ENCODE results near the gene DPYD. TPM values are rescaled to one million over a fixed set of nuclear protein-coding genes. Genes with fewer than 3 reads are reported as not detected.

DPYD gene
- total and polyA plus RNA-seq, 4 donors: 3.7 to 25.5 (median 10.6) TPM

DNA sequence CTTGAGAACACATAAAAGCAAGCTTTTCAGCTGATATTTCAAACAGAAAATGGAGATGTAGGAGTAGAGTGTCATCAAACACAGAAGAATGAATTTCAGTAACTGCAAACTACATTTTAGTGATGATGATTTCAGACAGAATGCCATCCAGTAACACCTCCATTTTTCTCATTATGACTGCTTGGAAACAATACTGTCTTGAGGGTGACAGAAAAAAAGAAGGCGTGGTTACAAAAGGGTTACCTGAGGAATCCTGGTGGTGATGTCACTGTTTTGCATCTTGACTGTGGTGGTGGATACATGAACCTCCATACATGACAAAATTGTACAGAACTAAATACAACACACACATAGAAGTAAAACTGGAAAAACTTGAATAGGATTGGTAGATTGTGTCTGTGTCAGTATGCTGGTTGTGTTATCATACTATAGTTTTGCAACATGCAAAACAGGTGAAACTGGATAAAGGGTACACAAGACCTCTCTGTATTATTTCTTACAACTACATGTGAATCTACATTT is 823.4 kb downstream of the DPYD start:
- Histone ChIP-seq H3K4me3 (ENCODE audit: low read depth, low read length) (no peak overlapping the region), H3K27me3 (ENCODE audit: control insufficient read depth, insufficient read depth, low read length) (no peaks in the 10 kb centered on the region), H3K27ac (ENCODE audit: low read depth, low read length) (no peak overlapping the region), H3K9me3 (ENCODE audit: control insufficient read depth, insufficient read depth, low read length) (no peaks in the 10 kb centered on the region), H3K4me1 (ENCODE audit: control insufficient read depth, insufficient read depth, low read length) (no peaks in the 10 kb centered on the region), H3K36me3 (ENCODE audit: control insufficient read depth, insufficient read depth, low read length) (no peaks in the 10 kb centered on the region)
- no CpG with 5 or more reads among the region's 1 CpG for WGBS (ENCODE audit: insufficient coverage)
- no peak for DNase-seq (ENCODE audit: low read depth in 4 of 6, low spot score in 6 of 6)

DNA sequence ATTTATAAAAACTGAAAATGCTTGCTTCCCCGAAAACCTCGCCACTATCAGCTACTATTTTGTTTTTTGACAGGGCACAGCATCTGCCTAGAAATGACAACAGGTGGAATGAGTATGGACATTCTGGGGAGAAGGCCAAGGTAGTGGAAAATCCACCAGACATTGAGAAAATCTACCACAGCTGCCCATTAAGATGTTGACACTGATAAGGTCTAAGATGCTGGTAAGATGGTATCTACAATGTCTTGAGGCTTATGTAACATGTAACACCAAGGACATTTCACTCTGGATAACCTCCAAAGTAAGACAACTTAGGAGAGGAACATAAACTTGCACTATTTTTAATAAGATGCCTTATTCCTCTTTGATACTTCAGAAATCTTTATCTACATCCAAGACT is 825.1 kb downstream of the DPYD start:
- Histone ChIP-seq H3K27me3 (ENCODE audit: control insufficient read depth, insufficient read depth, low read length) (no peaks in the 10 kb centered on the region), H3K9me3 (ENCODE audit: control insufficient read depth, insufficient read depth, low read length) (no peaks in the 10 kb centered on the region), H3K36me3 (ENCODE audit: control insufficient read depth, insufficient read depth, low read length) (no peaks in the 10 kb centered on the region), H3K27ac (ENCODE audit: low read depth, low read length) (no peak overlapping the region), H3K4me3 (ENCODE audit: low read depth, low read length) (no peak overlapping the region), H3K4me1 (ENCODE audit: control insufficient read depth, insufficient read depth, low read length) (no peaks in the 10 kb centered on the region)
- WGBS (ENCODE audit: insufficient coverage): no CpG with 5 or more reads among the region's 2 CpGs
- DNase-seq (ENCODE audit: low read depth in 4 of 6, low spot score in 6 of 6): no peak

DNA sequence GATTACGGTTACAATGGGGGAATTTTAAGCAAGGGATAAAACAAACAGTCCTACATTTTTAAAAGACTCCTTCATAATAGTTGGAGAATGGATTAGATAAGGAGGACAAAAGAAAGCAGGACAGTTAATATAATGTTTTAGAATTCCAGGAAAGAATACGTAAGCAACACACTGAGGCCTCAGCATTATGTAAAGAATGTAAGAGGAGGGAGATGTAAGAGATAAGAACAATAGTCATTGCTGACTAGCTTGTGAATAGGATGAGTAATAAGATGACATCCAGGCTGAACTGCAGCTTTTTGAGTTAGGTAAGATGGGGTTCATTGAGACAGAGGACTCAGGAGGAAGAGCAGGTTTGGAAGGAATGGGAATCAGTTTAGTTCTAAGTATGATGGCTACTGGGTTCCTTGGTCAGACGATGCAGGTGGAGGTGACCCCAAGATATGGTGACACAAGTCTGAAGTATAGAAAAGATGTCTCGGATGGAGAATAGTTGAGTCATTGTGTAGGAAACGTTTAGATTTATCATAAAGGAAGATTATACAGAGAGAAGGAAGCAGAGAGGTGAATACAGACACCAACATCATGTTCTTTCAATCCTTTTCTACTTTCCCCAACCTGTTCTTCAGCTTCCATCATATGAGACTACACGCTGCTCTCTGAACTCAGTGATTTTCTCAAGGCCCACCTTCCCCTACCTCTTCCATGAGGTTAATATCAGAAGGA is 826.4 kb downstream of the DPYD start:
- WGBS (ENCODE audit: insufficient coverage): 100% methylated on average over 2 of the region's 6 CpGs
- Histone ChIP-seq H3K27ac (ENCODE audit: low read depth, low read length) (no peak overlapping the region), H3K36me3 (ENCODE audit: control insufficient read depth, insufficient read depth, low read length) (no peaks in the 10 kb centered on the region), H3K9me3 (ENCODE audit: control insufficient read depth, insufficient read depth, low read length) (no peaks in the 10 kb centered on the region), H3K27me3 (ENCODE audit: control insufficient read depth, insufficient read depth, low read length) (no peaks in the 10 kb centered on the region), H3K4me3 (ENCODE audit: low read depth, low read length) (no peak overlapping the region), H3K4me1 (ENCODE audit: control insufficient read depth, insufficient read depth, low read length) (no peaks in the 10 kb centered on the region)
- no peak for DNase-seq (ENCODE audit: low read depth in 4 of 6, low spot score in 6 of 6)

DNA sequence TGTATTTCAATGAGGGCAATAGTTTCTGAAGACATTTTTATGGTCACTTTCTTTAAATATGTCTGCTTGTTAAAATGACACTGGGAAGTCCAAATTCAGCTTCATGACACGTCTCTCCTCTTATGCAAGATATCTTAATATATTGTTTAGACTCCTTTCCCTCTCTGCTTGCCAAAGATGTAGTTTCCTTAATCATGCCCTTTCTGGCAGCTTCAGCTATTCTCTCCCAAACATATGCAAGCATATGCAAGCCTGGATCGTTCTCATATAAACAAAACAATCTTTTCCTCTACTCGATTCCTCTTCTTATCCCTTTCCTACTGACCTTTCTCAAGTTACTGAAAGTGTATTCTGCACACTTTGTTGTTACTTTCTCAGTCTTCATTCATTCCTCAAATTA is 827.1 kb downstream of the DPYD start:
- H3K36me3 ChIP-seq (ENCODE audit: control insufficient read depth, insufficient read depth, low read length): no peaks in the 10 kb centered on the region
- peak in 1 of 6 donors; percentile 35 for DNase-seq (ENCODE audit: low read depth in 4 of 6, low spot score in 6 of 6)
- H3K9me3 ChIP-seq (ENCODE audit: control insufficient read depth, insufficient read depth, low read length): no peaks in the 10 kb centered on the region
- no peaks in the 10 kb centered on the region for H3K27me3 ChIP-seq (ENCODE audit: control insufficient read depth, insufficient read depth, low read length)
- H3K27ac ChIP-seq (ENCODE audit: low read depth, low read length): no peak overlapping the region
- no peak overlapping the region for H3K4me3 ChIP-seq (ENCODE audit: low read depth, low read length)
- WGBS (ENCODE audit: insufficient coverage): 60% methylated on average over 3 of the region's 3 CpGs
- no peaks in the 10 kb centered on the region for H3K4me1 ChIP-seq (ENCODE audit: control insufficient read depth, insufficient read depth, low read length)

DNA sequence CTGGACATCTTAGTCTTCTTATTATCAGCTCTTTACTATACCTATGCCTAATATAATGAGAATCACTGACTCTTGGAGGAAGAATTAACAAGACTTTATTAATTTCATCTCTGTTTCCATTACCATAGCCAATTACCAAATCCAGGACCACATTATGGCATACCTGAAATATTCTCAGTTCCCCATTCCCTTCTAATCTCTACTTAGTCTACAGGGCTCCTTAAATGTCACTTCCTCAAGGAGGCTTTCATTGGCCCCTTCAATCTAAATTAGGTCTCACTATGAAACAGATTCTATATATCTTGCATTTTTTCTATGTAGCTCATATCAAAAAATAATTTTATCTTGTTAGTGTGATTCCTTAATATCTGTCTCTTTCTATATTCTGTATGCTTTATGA is 828.0 kb downstream of the DPYD start:
- Histone ChIP-seq H3K27ac (ENCODE audit: low read depth, low read length) (no peak overlapping the region), H3K36me3 (ENCODE audit: control insufficient read depth, insufficient read depth, low read length) (no peaks in the 10 kb centered on the region), H3K4me3 (ENCODE audit: low read depth, low read length) (no peak overlapping the region), H3K9me3 (ENCODE audit: control insufficient read depth, insufficient read depth, low read length) (no peaks in the 10 kb centered on the region), H3K27me3 (ENCODE audit: control insufficient read depth, insufficient read depth, low read length) (no peaks in the 10 kb centered on the region), H3K4me1 (ENCODE audit: control insufficient read depth, insufficient read depth, low read length) (no peaks in the 10 kb centered on the region)
- no peak for DNase-seq (ENCODE audit: low read depth in 4 of 6, low spot score in 6 of 6)

DNA sequence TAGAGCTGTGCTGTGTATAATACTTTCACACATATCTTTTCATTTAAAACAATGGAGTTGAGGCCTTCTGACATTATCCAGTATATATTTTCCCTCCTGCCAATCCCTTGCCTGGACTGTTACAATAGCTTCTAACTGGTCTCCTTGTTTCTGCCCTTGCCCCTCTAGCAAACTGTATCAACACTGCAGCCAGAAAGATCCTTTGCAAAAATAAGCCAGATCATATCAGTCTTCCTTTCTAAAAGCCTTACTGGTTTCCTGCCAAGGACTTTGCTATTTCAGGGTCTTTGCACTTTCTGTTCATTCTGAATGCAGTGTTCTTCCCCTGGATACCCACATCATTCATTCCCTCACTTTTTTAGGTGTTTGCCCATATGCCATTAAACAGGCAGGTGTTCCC is 829.2 kb downstream of the DPYD start:
- Histone ChIP-seq H3K36me3 (ENCODE audit: control insufficient read depth, insufficient read depth, low read length) (no peaks in the 10 kb centered on the region), H3K27ac (ENCODE audit: low read depth, low read length) (no peak overlapping the region), H3K4me1 (ENCODE audit: control insufficient read depth, insufficient read depth, low read length) (no peaks in the 10 kb centered on the region), H3K27me3 (ENCODE audit: control insufficient read depth, insufficient read depth, low read length) (no peaks in the 10 kb centered on the region), H3K9me3 (ENCODE audit: control insufficient read depth, insufficient read depth, low read length) (no peaks in the 10 kb centered on the region), H3K4me3 (ENCODE audit: low read depth, low read length) (no peak overlapping the region)
- DNase-seq (ENCODE audit: low read depth in 4 of 6, low spot score in 6 of 6): peak in 2 of 6 donors; percentile 18 to 20

DNA sequence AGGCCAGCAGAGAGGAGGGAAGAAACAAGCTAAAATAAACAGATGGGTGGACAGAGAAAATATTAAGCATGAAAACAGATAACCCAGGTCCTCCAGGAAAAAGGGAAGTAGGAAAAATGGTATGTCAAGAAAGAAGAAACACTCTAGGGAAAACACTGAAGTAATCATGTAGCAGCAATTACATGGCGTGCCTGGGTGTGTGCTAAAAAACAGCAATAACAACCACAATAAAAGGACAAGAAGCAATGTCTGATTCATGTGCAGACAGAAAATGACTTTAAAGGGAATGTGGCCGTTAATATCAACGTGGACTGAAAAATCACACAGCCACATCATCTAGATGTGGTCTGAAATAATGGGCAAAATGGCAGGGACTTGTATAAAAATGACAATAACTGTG is 829.6 kb downstream of the DPYD start:
- peak in 1 of 6 donors; percentile 36 for DNase-seq (ENCODE audit: low read depth in 4 of 6, low spot score in 6 of 6)
- no CpG with 5 or more reads among the region's 3 CpGs for WGBS (ENCODE audit: insufficient coverage)

DNA sequence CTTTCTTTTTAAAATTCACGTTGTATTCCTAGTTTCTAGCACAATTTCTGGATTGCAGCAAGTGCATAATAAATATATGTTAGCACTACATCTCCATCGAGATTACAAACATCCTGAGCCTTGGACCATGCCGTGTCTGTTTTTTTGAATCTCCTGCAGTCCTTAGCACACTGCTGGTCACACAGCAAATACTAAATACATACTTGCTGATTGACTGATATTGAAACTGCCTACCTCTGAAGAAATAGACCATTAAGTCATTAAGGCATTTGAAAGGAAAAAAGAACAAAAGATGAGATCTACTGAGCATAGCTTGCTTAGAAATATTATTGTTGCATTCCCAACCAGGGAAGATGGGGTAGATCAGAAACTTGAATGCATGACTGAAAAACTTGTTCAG is 830.1 kb downstream of the DPYD start:
- no peak for DNase-seq (ENCODE audit: low read depth in 4 of 6, low spot score in 6 of 6)
- H3K27me3 ChIP-seq (ENCODE audit: control insufficient read depth, insufficient read depth, low read length): no peaks in the 10 kb centered on the region
- H3K4me1 ChIP-seq (ENCODE audit: control insufficient read depth, insufficient read depth, low read length): no peaks in the 10 kb centered on the region
- no peaks in the 10 kb centered on the region for H3K36me3 ChIP-seq (ENCODE audit: control insufficient read depth, insufficient read depth, low read length)
- no peaks in the 10 kb centered on the region for H3K9me3 ChIP-seq (ENCODE audit: control insufficient read depth, insufficient read depth, low read length)
- no peak overlapping the region for H3K4me3 ChIP-seq (ENCODE audit: low read depth, low read length)
- no peak overlapping the region for H3K27ac ChIP-seq (ENCODE audit: low read depth, low read length)
- no CpG with 5 or more reads among the region's 3 CpGs for WGBS (ENCODE audit: insufficient coverage)

More for the DNA sequence above, 829.6 kb downstream of the DPYD start:
- Histone ChIP-seq H3K4me1 (ENCODE audit: control insufficient read depth, insufficient read depth, low read length) (no peaks in the 10 kb centered on the region), H3K36me3 (ENCODE audit: control insufficient read depth, insufficient read depth, low read length) (no peaks in the 10 kb centered on the region), H3K27ac (ENCODE audit: low read depth, low read length) (no peak overlapping the region), H3K27me3 (ENCODE audit: control insufficient read depth, insufficient read depth, low read length) (no peaks in the 10 kb centered on the region), H3K9me3 (ENCODE audit: control insufficient read depth, insufficient read depth, low read length) (no peaks in the 10 kb centered on the region), H3K4me3 (ENCODE audit: low read depth, low read length) (no peak overlapping the region)

DNA sequence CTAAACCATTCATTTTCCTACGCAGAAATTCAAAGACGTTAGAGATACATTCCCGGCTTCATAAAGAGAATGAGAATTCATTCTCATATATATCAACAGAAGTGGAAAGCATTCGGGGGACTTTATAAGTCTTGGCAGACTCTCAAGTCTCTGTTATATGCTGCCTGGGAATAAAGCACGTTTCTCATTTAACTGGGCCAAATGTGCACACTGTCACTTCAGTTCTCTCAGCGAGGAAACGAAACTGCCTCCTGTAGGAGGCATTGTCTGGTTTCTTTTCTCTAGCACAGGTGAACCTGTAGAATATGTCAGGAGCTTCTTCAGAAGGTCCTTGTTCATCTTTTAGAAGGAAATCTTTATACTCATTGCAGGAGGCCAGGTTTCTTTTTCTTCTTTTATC is 831.7 kb downstream of the DPYD start:
- H3K27ac ChIP-seq (ENCODE audit: low read depth, low read length): no peak overlapping the region
- no CpG with 5 or more reads among the region's 7 CpGs for WGBS (ENCODE audit: insufficient coverage)
- no peaks in the 10 kb centered on the region for H3K4me1 ChIP-seq (ENCODE audit: control insufficient read depth, insufficient read depth, low read length)
- no peaks in the 10 kb centered on the region for H3K27me3 ChIP-seq (ENCODE audit: control insufficient read depth, insufficient read depth, low read length)
- H3K4me3 ChIP-seq (ENCODE audit: low read depth, low read length): no peak overlapping the region
- peak in 2 of 6 donors; percentile 60 to 84 for DNase-seq (ENCODE audit: low read depth in 4 of 6, low spot score in 6 of 6)
- no peaks in the 10 kb centered on the region for H3K36me3 ChIP-seq (ENCODE audit: control insufficient read depth, insufficient read depth, low read length)
- no peaks in the 10 kb centered on the region for H3K9me3 ChIP-seq (ENCODE audit: control insufficient read depth, insufficient read depth, low read length)

DNA sequence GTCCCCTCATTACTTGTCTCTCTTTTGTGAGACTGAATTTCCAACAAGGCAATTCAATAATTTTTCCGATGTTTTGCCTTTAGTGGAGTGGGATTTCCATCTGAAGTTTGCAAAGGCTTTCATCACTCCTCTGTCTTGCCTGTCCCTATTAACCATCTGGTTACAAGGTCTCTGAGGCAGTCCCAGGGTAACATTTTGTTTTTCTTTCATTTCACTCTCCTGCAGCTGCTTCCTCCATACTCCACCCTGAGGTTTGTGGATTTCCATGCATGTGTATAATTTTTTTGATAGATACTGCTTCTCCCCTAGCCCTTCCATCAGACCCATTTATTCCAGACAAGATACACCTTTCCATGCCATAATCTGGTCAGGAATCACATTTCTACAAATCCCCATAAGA is 832.4 kb downstream of the DPYD start:
- DNase-seq (ENCODE audit: low read depth in 4 of 6, low spot score in 6 of 6): peak in 1 of 6 donors; percentile 36

More for the DNA sequence above, 832.4 kb downstream of the DPYD start:
- WGBS (ENCODE audit: insufficient coverage): 80% methylated on average over 1 of the region's 1 CpG
- no peaks in the 10 kb centered on the region for H3K4me1 ChIP-seq (ENCODE audit: control insufficient read depth, insufficient read depth, low read length)
- no peak overlapping the region for H3K27ac ChIP-seq (ENCODE audit: low read depth, low read length)
- no peaks in the 10 kb centered on the region for H3K36me3 ChIP-seq (ENCODE audit: control insufficient read depth, insufficient read depth, low read length)
- H3K4me3 ChIP-seq (ENCODE audit: low read depth, low read length): no peak overlapping the region
- no peaks in the 10 kb centered on the region for H3K27me3 ChIP-seq (ENCODE audit: control insufficient read depth, insufficient read depth, low read length)
- H3K9me3 ChIP-seq (ENCODE audit: control insufficient read depth, insufficient read depth, low read length): no peaks in the 10 kb centered on the region
